PC-3 (cell line): ENCODE measurements around the gene WDR81.

Experiments used
- CTCF ChIP-seq: fragments of 300-600 bp; sonication (generic); conservative IDR thresholded peaks from 2 replicates; pipeline ENCODE4 v1.5.1; 2017; ENCODE audit warnings: antibody characterized with exemption, low read depth, mild to moderate bottlenecking, low read length
- EZH2 ChIP-seq: fragments of 300-600 bp; sonication (generic); IDR thresholded peaks from one replicate; pipeline ENCODE4 v1.6.1; 2017; ENCODE audit warnings: antibody characterized with exemption, mild to moderate bottlenecking, low read length; ENCODE audit not compliant: unreplicated experiment

GRCh38 chr17:1762901-1763898 is 38.7 kb downstream of the WDR81 start:
- TF ChIP-seq CTCF = no peak
- TF ChIP-seq EZH2 = no peak
